Body of pancreas (tissue), 4 donors: ENCODE measurements around the gene NTRK2. TPM values are rescaled to one million over a fixed set of nuclear protein-coding genes. Genes with fewer than 3 reads are reported as not detected.
A peak's percentile ranks its signal among the peaks of the same experiment; 100 is the strongest.

Source experiments
- ATAC-seq: fragments of 150-250 bp; one replicate; pipeline ENCODE4 v1.9.1; 2016
- DNase-seq, 4 donors: peaks; one replicate each; pipeline ENCODE4 v3.0.0-alpha.2; 2019
- H3K27ac ChIP-seq, 4 donors: fragments of 200-600 bp; sonication (generic); 1 replicate in 3 of 4; 2 replicates in 1 of 4; pipeline versions ENCODE4 v1.5.1 to v1.6.1; 2016 to 2019; ENCODE audit warnings: mild to moderate bottlenecking in 1 of 4, mixed read lengths in 1 of 4, moderate library complexity in 1 of 4
- H3K27me3 ChIP-seq, 2 donors: fragments of 200-600 bp; sonication (generic); one replicate each; pipeline ENCODE4 v1.6.0; 2016; ENCODE audit warnings: mild to moderate bottlenecking in 1 of 2
- H3K36me3 ChIP-seq, 2 donors: fragments of 200-600 bp; sonication (generic); replicated peaks in 1 of 2; 2 replicates each; pipeline ENCODE4 v1.5.1; 2016; ENCODE audit warnings: low read depth in 2 of 2; ENCODE audit not compliant: insufficient read depth in 1 of 2
- H3K4me1 ChIP-seq: fragments of 200-600 bp; sonication (generic); one replicate; pipeline ENCODE4 v1.6.0; 2016
- H3K4me3 ChIP-seq, 2 donors: fragments of 200-600 bp; sonication (generic); 1 replicate in 1 of 2; 2 replicates in 1 of 2; pipeline ENCODE4 v1.5.1; 2016 to 2019
- H3K9me3 ChIP-seq, 3 donors: fragments of 200-600 bp; sonication (generic); 1 replicate in 2 of 3; 2 replicates in 1 of 3; pipeline ENCODE4 v1.5.1; 2016
- CTCF ChIP-seq, 7 experiments: fragments of 450-650 bp in 4 of 7; fragments of 200-600 bp in 3 of 7; sonication (generic) in 3 of 7; IDR thresholded peaks; one replicate each; pipeline ENCODE4 v1.5.1; 2016 to 2019; ENCODE audit warnings: antibody characterized with exemption in 7 of 7
- POLR2A ChIP-seq, 3 donors: fragments of 450-650 bp; IDR thresholded peaks; one replicate each; pipeline ENCODE4 v1.6.1; 2016; ENCODE audit warnings: antibody characterized with exemption in 3 of 3, mild to moderate bottlenecking in 2 of 3
- WGBS, 2 donors: methylation state at CpG; one replicate each; pipeline ENCODE4 v1.1.5; 2017; 5-methylcytosine and 5-hydroxymethylcytosine counted together
- intact Hi-C: fragments of 100-400 bp; cut with DNase I; formaldehyde crosslinking; loops from one replicate; pipeline ENCODE4 v1.15.1; 2023
- total RNA-seq, 2 donors: library from RNA; depleted of rRNA; stranded (reverse); fragments of >200 nt; gene quantifications; one replicate each; pipeline ENCODE4 v1.1.0, GENCODE V29; 2016

NTRK2 gene
- total RNA-seq, 2 donors from 2014 or later: 20.5 to 37.9 TPM

DNA sequence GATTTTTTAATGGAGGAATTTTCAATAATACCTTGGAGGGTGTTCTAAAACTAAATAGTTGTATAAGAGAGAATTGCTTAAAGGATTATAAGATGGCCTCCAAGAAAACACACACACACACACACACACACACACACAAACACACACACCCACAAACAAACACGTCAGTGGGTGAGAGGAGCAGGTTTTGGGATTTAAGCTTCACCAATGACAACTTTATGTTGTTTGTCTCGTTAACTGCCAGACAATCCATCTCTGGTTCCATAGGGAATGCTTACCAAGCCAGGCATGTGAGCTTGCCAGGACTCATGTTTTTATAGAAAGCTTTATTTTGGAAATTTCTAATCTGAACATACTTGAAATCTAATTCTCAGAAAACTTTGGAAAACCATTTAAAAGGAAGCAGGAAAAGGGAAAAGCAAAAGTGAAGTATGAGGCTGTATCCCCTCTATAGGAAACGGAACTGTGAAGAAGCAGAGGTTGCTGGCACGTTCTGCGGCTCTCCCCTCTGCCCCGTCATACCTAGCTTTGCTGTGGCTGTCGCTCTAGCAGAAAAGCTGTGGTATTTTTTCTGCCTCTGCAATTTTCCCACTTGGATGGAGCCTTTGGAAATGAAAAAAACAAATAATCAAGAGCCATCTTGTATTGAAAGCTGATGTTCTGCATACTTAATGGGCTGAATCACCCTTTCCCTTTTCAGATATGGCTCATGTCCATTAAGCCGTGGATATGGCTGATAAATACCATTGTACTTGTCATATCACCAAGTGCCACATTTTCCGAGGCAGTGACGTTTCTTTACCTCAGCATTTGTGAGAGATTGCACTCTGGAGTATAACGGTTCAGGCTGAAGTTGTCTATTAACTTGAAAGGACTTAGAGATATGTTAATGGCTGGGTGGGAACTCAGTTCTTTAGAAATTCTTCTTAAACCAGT is 112.7 kb downstream of the NTRK2 start:
- WGBS, 2 donors: 42 to 53% methylated on average over 11 of the region's 11 CpGs
- H3K27ac ChIP-seq: no peak overlapping the region
- H3K27me3 ChIP-seq: no peaks in the 10 kb centered on the region
- no peak for DNase-seq
- H3K4me3 ChIP-seq: no peak overlapping the region
- TF ChIP-seq POLR2A (IDR thresholded peaks at IDR 0.05): no peak
- TF ChIP-seq CTCF (IDR thresholded peaks at IDR 0.05): no peak
- no peaks in the 10 kb centered on the region for H3K9me3 ChIP-seq
- intact Hi-C loops: no loop called here
- H3K4me1 ChIP-seq: no peaks in the 10 kb centered on the region
- no peaks in the 10 kb centered on the region for H3K36me3 ChIP-seq
- ATAC-seq: no peak

GRCh38 chr9:84785792-84786547 is 116.4 kb downstream of the NTRK2 start:
- DNase-seq: no peak
- ATAC-seq: no peak
- Histone ChIP-seq H3K9me3 (no peaks in the 10 kb centered on the region), H3K27me3 (no peaks in the 10 kb centered on the region), H3K36me3 (no peaks in the 10 kb centered on the region), H3K4me3 (no peak overlapping the region), H3K27ac (no peak overlapping the region), H3K4me1 (no peaks in the 10 kb centered on the region)
- intact Hi-C loops: no loop called here
- 72 to 82% methylated on average over 4 of the region's 4 CpGs for WGBS, 2 donors
- TF ChIP-seq POLR2A (IDR thresholded peaks at IDR 0.05) (no peak), CTCF (IDR thresholded peaks at IDR 0.05) (no peak)

- Histone ChIP-seq H3K4me1 (no peaks in the 10 kb centered on the region), H3K27ac (peak overlapping the region in 1 of 4 donors; percentile 34), H3K9me3 (no peaks in the 10 kb centered on the region), H3K4me3 (no peak overlapping the region), H3K27me3 (no peaks in the 10 kb centered on the region), H3K36me3 (no peaks in the 10 kb centered on the region)
- ATAC-seq (peak; percentile 15), DNase-seq (peak in 2 of 4 donors; percentile 7 to 11)
- intact Hi-C loops: no loop called here
- TF ChIP-seq POLR2A (IDR thresholded peaks at IDR 0.05) (no peak), CTCF (IDR thresholded peaks at IDR 0.05) (no peak)
- whole genome bisulfite sequencing, 2 donors: 69 to 76% methylated on average over 5 of the region's 5 CpGs
Measured at GRCh38 chr9:84788803-84789462, 119.4 kb downstream of the NTRK2 start.

DNA sequence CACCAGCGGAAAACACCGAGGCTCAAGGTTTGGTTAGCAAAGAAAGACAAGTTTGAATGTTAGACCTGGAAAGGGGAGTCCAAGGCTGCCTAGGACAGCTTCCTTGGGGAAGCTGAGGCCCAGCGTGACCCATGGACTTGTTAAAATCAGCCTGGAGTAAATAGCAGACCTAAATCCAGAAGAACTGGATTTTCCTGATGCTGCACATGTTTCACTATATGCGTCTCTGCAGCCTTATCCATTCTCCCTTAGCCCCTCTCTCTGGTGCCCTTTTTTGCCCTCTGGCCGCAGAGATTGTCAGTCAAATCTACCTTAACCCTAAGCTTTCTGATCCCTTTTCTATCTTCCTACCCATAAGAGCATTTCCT is 119.9 kb downstream of the NTRK2 start:
- Histone ChIP-seq H3K4me1 (no peaks in the 10 kb centered on the region), H3K36me3 (no peaks in the 10 kb centered on the region), H3K4me3 (no peak overlapping the region), H3K27ac (peak overlapping the region in 1 of 4 donors; percentile 34), H3K9me3 (no peaks in the 10 kb centered on the region), H3K27me3 (no peaks in the 10 kb centered on the region)
- DNase-seq (no peak), ATAC-seq (no peak)
- intact Hi-C loops: no loop called here
- no peak for TF ChIP-seq CTCF (IDR thresholded peaks at IDR 0.05)
- 42 to 57% methylated on average over 5 of the region's 5 CpGs for WGBS, 2 donors
